GM18951 (cell line): ENCODE results near the gene PPFIA4.

Source experiments
- POLR2A ChIP-seq: IDR thresholded peaks from 4 replicates; pipeline ENCODE4 v1.6.1; 2011; ENCODE audit warnings: mild to moderate bottlenecking; ENCODE audit not compliant: insufficient read length, insufficient read depth; ENCODE audit errors: extremely low read depth
- in situ Hi-C: fragments of 300-500 bp; cut with MboI; formaldehyde crosslinking; loops from one replicate; pipeline ENCODE4 v1.12.0; 2022; ENCODE audit warnings: low sequenced_read_pairs, mixed read lengths, inconsistent platforms; ENCODE audit not compliant: unreplicated experiment

Gene PPFIA4

GRCh38 chr1:203103829-203104495 is 77.7 kb downstream of the PPFIA4 start:
- TF ChIP-seq POLR2A: no peak
- in situ Hi-C loops: no loop called here

GRCh38 chr1:203104789-203105390 is 78.6 kb downstream of the PPFIA4 start:
- in situ Hi-C loops: no loop called here
- no peak for TF ChIP-seq POLR2A

- no peak for TF ChIP-seq POLR2A
- in situ Hi-C loops: no loop called here
Measured at GRCh38 chr1:203112475-203112874, 86.2 kb downstream of the PPFIA4 start.

- no peak for TF ChIP-seq POLR2A
- in situ Hi-C loops: no loop called here
Measured at GRCh38 chr1:203113308-203113707, 87.0 kb downstream of the PPFIA4 start.

GRCh38 chr1:203114202-203114601 is 87.9 kb downstream of the PPFIA4 start:
- TF ChIP-seq POLR2A: no peak
- in situ Hi-C loops: no loop called here

GRCh38 chr1:203116091-203116820 is 90.0 kb downstream of the PPFIA4 start:
- TF ChIP-seq POLR2A: no peak
- in situ Hi-C loops: no loop called here

- in situ Hi-C loops: no loop called here
- no peak for TF ChIP-seq POLR2A
Measured at GRCh38 chr1:203117611-203118575, 91.6 kb downstream of the PPFIA4 start.

GRCh38 chr1:203120325-203121153 is 94.2 kb downstream of the PPFIA4 start:
- in situ Hi-C loops: no loop called here
- TF ChIP-seq POLR2A: no peak

- in situ Hi-C loops: no loop called here
- no peak for TF ChIP-seq POLR2A
Measured at GRCh38 chr1:203121186-203122015, 95.1 kb downstream of the PPFIA4 start.

GRCh38 chr1:203122159-203122558 is 95.9 kb downstream of the PPFIA4 start:
- in situ Hi-C loops: no loop called here
- no peak for TF ChIP-seq POLR2A

GRCh38 chr1:203124011-203124410 is 97.7 kb downstream of the PPFIA4 start:
- no peak for TF ChIP-seq POLR2A
- in situ Hi-C loops: no loop called here

GRCh38 chr1:203124546-203125317 is 98.4 kb downstream of the PPFIA4 start:
- TF ChIP-seq POLR2A: no peak
- in situ Hi-C loops: no loop called here
